Measurements from ENCODE around the gene DNAJC4. TPM values are rescaled to one million over a fixed set of nuclear protein-coding genes. Genes with fewer than 3 reads are reported as not detected.
A peak's percentile ranks its signal among the peaks of the same experiment; 100 is the strongest.

DNAJC4 gene
- total and polyA plus RNA-seq, 2 experiments from 2014 or later: 79.9 to 132 TPM

DNA sequence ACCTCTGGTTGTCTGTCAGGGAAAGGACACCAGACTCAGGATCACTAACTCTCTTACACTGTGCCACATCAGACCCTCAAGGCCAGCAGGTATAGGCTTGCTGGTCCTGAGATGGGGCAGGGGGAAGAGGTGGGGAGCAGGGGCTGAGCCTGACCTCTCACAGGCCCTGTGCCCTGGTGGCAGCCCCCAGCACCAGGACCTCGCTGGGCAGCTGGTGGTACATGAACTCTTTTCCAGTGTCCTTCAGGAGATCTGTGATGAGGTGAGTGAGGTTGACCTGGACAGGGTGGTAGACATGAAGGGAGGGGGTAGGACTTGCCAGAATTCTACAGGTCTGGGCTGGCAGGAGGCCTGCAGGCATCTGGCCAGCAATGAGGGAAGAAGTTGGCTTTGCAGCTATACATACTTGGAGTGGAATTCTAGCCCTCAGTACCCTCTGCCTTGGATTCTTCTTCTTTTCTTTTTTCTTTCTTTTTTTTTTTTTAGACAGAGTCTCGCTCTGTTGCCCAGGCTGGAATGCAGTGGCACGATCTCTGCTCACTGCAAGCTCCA, 2.9 kb upstream of the DNAJC4 start:
- Histone ChIP-seq H3K36me3 (peaks cover 4% of the 10 kb centered on the region), H3K4me3 (no peak overlapping the region), H3K4me1 (ENCODE audit: low read depth) (peaks cover 20% of the 10 kb centered on the region), H3K9me3 (ENCODE audit: low read depth) (no peaks in the 10 kb centered on the region), H3K27ac (no peak overlapping the region), H3K27me3 (no peaks in the 10 kb centered on the region)
- TF ChIP-seq, protein P1, sequence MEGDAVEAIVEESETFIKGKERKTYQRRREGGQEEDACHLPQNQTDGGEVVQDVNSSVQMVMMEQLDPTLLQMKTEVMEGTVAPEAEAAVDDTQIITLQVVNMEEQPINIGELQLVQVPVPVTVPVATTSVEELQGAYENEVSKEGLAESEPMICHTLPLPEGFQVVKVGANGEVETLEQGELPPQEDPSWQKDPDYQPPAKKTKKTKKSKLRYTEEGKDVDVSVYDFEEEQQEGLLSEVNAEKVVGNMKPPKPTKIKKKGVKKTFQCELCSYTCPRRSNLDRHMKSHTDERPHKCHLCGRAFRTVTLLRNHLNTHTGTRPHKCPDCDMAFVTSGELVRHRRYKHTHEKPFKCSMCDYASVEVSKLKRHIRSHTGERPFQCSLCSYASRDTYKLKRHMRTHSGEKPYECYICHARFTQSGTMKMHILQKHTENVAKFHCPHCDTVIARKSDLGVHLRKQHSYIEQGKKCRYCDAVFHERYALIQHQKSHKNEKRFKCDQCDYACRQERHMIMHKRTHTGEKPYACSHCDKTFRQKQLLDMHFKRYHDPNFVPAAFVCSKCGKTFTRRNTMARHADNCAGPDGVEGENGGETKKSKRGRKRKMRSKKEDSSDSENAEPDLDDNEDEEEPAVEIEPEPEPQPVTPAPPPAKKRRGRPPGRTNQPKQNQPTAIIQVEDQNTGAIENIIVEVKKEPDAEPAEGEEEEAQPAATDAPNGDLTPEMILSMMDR (IDR thresholded peaks at IDR 0.05; ENCODE audit: low read depth, low read length): no peak
- peak in 1 of 2 donors; percentile 36 for DNase-seq (ENCODE audit: low read depth in 1 of 2, low spot score in 1 of 2)

DNA sequence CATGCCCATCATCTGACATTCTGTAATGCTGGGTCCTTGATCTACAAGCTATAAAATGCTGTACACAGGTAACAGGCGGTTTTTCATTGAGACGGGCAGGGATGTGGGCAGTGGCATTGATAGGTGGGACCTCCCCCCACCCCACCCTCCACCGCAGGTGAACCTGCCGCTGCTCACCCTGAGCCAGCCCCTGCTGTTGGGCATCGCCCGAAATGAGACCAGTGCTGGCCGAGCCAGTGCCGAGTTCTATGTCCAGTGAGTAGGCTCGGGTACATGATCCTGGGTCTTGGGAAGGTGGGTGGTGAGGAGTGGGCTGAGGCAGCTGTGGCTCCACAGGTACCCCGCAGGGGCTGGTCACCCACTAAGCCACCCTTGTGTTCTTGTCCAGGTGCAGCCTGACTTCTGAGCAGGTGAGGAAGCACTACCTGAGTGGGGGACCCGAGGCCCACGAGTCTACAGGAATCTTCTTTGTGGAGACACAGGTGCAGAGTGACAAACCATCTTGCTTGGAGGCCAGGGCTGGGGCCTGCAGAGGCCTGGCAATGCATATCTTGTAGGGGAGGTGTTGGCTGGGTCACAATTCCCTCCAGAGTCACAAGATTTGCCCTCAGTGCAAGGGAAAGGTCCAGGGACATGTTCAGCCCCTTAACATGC, 1.1 kb upstream of the DNAJC4 start:
- no peak for DNase-seq (ENCODE audit: low read depth in 1 of 2, low spot score in 1 of 2)
- TF ChIP-seq, protein P1 (IDR thresholded peaks at IDR 0.05; ENCODE audit: low read depth, low read length): no peak
- Histone ChIP-seq H3K27ac (peak overlapping the region; percentile 5), H3K36me3 (no peaks in the 10 kb centered on the region), H3K27me3 (no peaks in the 10 kb centered on the region), H3K9me3 (ENCODE audit: low read depth) (no peaks in the 10 kb centered on the region), H3K4me3 (no peak overlapping the region), H3K4me1 (ENCODE audit: low read depth) (peaks cover 25% of the 10 kb centered on the region)

DNA sequence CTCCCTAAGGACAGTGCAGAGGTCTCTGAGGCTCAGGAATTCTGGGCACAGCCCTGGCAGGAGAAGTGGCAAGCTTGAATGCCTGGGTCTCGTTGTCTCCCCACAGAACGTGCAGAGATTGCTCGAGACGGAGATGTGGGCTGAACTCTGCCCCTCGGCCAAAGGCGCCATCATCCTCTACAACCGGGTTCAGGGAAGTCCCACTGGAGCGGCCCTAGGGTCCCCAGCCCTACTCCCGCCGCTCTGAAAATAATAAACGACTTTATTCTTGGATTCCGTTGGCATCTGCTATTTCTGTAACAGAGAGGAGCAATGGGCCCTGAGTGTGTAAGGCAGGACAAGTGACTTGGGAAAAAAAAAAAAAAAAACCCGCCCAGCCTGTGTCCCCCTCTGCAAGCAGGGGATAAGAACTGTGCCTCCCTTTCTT, 591 bp upstream of the DNAJC4 start:
- H3K27ac ChIP-seq: peak overlapping the region; percentile 5
- H3K27me3 ChIP-seq: no peaks in the 10 kb centered on the region
- no peak for DNase-seq (ENCODE audit: low read depth in 1 of 2, low spot score in 1 of 2)
- H3K4me3 ChIP-seq: peak overlapping the region; percentile 50
- H3K9me3 ChIP-seq (ENCODE audit: low read depth): no peaks in the 10 kb centered on the region
- H3K36me3 ChIP-seq: no peaks in the 10 kb centered on the region
- TF ChIP-seq, protein P1 (IDR thresholded peaks at IDR 0.05; ENCODE audit: low read depth, low read length): no peak
- peaks cover 25% of the 10 kb centered on the region for H3K4me1 ChIP-seq (ENCODE audit: low read depth)

DNA sequence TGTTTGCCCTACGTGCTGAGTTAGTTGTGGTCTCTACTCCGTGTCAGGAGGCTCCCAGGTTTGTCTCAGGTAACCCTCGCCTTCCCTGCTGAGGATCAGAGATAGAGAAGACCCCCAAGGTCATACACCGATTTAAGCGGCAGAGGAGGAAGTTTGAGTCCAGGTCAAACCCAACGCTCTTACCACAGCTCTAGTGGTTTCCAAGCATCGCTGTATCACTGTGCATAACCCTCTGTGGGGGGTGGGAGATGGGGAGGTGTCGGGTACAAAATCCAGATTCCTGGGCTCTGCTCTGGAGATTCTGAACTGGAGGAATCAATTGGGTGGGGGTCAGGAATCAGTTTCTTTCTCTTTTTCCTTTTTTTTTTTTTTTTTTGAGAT, 627 bp downstream of the DNAJC4 start:
- peak overlapping the region; percentile 61 for H3K27ac ChIP-seq
- TF ChIP-seq, protein P1 (IDR thresholded peaks at IDR 0.05; ENCODE audit: low read depth, low read length): no peak
- H3K27me3 ChIP-seq: no peaks in the 10 kb centered on the region
- DNase-seq (ENCODE audit: low read depth in 1 of 2, low spot score in 1 of 2): no peak
- peak overlapping the region; percentile 50 for H3K4me3 ChIP-seq
- no peaks in the 10 kb centered on the region for H3K9me3 ChIP-seq (ENCODE audit: low read depth)
- H3K36me3 ChIP-seq: no peaks in the 10 kb centered on the region
- peaks cover 17% of the 10 kb centered on the region for H3K4me1 ChIP-seq (ENCODE audit: low read depth)

DNA sequence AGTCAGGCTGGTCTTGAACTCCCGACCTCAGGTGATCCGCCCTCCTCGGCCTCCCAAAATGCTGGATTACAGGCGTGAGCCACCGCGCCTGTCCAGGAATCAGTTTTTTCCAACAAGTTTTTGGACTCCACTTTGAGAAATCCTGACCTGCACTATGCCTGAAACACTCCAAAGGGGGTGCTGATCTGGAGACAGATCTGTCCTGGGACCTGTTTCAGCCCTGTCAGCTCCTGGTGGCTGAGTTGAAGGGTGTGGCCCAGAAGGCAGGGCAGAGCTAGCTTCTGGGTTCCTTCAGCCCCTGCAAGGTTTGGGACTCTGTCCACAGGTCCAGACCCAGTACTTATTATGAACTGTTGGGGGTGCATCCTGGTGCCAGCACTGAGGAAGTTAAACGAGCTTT, 1.2 kb downstream of the DNAJC4 start:
- Histone ChIP-seq H3K9me3 (ENCODE audit: low read depth) (no peaks in the 10 kb centered on the region), H3K4me3 (peak overlapping the region; percentile 50), H3K36me3 (no peaks in the 10 kb centered on the region), H3K27me3 (no peaks in the 10 kb centered on the region), H3K27ac (no peak overlapping the region), H3K4me1 (ENCODE audit: low read depth) (peaks cover 17% of the 10 kb centered on the region)
- no peak for DNase-seq (ENCODE audit: low read depth in 1 of 2, low spot score in 1 of 2)
- TF ChIP-seq, protein P1 (IDR thresholded peaks at IDR 0.05; ENCODE audit: low read depth, low read length): no peak
